ENCODE measurements around the gene HOXC13. TPM values are rescaled to one million over a fixed set of nuclear protein-coding genes. Genes with fewer than 3 reads are reported as not detected.

HOXC13 gene
- total and polyA plus RNA-seq, 9 of the 15 experiments (the other 6 are each of a cell fraction or from before 2014, with no cell fraction given): 0.03 to 0.29 (median 0.17) TPM; not detected in 2

DNA sequence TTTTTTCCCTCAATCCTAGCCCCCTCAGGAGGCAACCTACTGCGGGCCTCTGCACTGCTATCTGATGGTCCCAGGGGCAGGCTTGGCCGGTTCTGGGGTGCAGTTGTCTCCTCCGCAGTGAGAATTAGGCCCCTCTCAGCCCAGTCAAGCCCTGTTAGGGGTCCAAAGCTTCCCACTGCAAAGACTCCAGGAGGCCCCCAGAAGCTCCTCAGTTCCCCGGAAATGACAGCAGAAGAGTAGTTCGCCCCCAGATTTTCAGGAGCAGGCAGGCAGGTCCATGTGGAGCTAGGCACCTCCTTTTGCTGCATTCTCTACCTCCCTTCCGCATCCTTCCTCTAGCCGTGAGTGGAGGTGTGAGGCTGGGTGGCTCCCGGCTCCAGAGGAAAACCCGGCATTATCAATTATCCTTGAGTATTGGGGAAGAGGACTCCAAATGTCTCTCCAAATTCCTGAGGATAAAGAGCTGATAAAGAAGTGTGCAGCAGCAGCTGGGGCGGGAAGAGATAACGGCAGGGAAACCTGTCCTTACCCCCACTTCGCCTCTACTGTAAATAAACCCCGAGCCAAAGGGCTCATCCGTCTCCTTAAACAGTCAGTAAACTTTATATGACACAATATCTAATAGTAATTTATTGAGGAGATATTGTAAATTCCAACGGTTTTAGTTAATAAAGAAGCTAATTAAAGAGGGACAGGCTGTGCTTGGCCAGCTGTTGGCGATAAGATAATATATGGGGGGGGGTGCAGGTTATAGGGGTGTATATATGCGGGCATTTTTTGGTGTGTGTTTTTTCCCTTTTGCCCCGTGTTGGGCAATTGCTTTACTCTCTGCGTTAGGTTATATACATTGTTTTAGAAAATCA, 15.4 kb downstream of the HOXC13 start:
- no peak overlapping the region for H3K4me3 ChIP-seq
- BruUV-seq (replicated peaks): no TSS peak
- no peak overlapping the region for H3K4me2 ChIP-seq (ENCODE audit: insufficient read depth, low read length)
- in situ Hi-C loops (cut with MboI): no loop called here
- H2AFZ ChIP-seq (ENCODE audit: low read depth, low read length): no peak overlapping the region
- WGBS (ENCODE audit: insufficient coverage, low coverage, missing lambda C conversion rate): 7% methylated on average over 18 of the region's 19 CpGs
- H3K27ac ChIP-seq (ENCODE audit: extremely low read depth, low read depth, low read length): no peak overlapping the region
- H3K36me3 ChIP-seq (ENCODE audit: control insufficient read depth, insufficient read depth, low read length): no peaks in the 10 kb centered on the region
- TF ChIP-seq PRMT5 (CRISPR knock-in tag; IDR thresholded peaks at IDR 0.05): no peak
- no peak for TF ChIP-seq SIRT6 (IDR thresholded peaks at IDR 0.05; ENCODE audit: low read depth, low read length)
- TF ChIP-seq, protein P1, sequence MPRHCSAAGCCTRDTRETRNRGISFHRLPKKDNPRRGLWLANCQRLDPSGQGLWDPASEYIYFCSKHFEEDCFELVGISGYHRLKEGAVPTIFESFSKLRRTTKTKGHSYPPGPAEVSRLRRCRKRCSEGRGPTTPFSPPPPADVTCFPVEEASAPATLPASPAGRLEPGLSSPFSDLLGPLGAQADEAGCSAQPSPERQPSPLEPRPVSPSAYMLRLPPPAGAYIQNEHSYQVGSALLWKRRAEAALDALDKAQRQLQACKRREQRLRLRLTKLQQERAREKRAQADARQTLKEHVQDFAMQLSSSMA (CRISPR knock-in tag; IDR thresholded peaks at IDR 0.05): no peak
- TF ChIP-seq, protein P2, sequence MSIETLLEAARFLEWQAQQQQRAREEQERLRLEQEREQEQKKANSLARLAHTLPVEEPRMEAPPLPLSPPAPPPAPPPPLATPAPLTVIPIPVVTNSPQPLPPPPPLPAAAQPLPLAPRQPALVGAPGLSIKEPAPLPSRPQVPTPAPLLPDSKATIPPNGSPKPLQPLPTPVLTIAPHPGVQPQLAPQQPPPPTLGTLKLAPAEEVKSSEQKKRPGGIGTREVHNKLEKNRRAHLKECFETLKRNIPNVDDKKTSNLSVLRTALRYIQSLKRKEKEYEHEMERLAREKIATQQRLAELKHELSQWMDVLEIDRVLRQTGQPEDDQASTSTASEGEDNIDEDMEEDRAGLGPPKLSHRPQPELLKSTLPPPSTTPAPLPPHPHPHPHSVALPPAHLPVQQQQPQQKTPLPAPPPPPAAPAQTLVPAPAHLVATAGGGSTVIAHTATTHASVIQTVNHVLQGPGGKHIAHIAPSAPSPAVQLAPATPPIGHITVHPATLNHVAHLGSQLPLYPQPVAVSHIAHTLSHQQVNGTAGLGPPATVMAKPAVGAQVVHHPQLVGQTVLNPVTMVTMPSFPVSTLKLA (conservative IDR thresholded peaks at IDR 0.05): no peak
- TF ChIP-seq, protein P3, sequence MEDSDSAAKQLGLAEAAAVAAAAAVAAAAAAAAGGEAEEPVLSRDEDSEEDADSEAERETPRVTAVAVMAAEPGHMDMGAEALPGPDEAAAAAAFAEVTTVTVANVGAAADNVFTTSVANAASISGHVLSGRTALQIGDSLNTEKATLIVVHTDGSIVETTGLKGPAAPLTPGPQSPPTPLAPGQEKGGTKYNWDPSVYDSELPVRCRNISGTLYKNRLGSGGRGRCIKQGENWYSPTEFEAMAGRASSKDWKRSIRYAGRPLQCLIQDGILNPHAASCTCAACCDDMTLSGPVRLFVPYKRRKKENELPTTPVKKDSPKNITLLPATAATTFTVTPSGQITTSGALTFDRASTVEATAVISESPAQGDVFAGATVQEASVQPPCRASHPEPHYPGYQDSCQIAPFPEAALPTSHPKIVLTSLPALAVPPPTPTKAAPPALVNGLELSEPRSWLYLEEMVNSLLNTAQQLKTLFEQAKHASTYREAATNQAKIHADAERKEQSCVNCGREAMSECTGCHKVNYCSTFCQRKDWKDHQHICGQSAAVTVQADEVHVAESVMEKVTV (CRISPR knock-in tag; IDR thresholded peaks at IDR 0.05): no peak
- TF ChIP-seq ZNF274 (IDR thresholded peaks at IDR 0.05; ENCODE audit: borderline replicate concordance, low read depth, low read length): no peak
- no peak for TF ChIP-seq FOXJ2 (tag; IDR thresholded peaks at IDR 0.05)
- TF ChIP-seq NR2F6 (CRISPR knock-in tag; IDR thresholded peaks at IDR 0.05): no peak
- peaks cover 61 to 81% of the 10 kb centered on the region in 2 experiments for H3K27me3 ChIP-seq (ENCODE audit: control insufficient read depth in 2 of 2, insufficient read depth in 2 of 2, low read length in 2 of 2)
- intact Hi-C loops (cut with micrococcal nuclease): no loop called here
- POLR2A ChIA-PET: interaction anchor here (0.5 to 1.4 kb wide), 4 partner anchors 10 to 45 kb away, joined by 3 to 6 read pairs (median 3); partner anchors contain the start of gene HOXC13
- CTCF ChIA-PET (ENCODE audit: low intra/inter-chr PET ratio): no interaction called here
- peaks cover 4 to 40% of the 10 kb centered on the region in 2 experiments; a peak in 4 of 5 replicates for H3K4me1 ChIP-seq (replicated peaks in 1 of 2; ENCODE audit: control insufficient read depth in 2 of 2, insufficient read depth in 2 of 2, low read length in 2 of 2)
- H3K9me3 ChIP-seq (replicated peaks; ENCODE audit: control insufficient read depth, insufficient read depth, low read depth, low read length): no peaks in the 10 kb centered on the region
- no peaks in the 10 kb centered on the region for H3K9me1 ChIP-seq (ENCODE audit: control insufficient read depth, insufficient read depth, low read length)
- H3K9ac ChIP-seq (ENCODE audit: insufficient read depth in 1 of 2, low read depth in 2 of 2, low read length in 2 of 2): no peak overlapping the region
- no peak for DNase-seq (ENCODE audit: extremely low read depth in 1 of 4, low spot score in 3 of 4)
- no peak for ATAC-seq
- H3K79me2 ChIP-seq (ENCODE audit: control insufficient read depth, insufficient read depth, low read length): no peaks in the 10 kb centered on the region
- H4K20me1 ChIP-seq (replicated peaks; ENCODE audit: control insufficient read depth, insufficient read depth, low read length): peaks cover 15% of the 10 kb centered on the region
- FAIRE-seq: no peak

Measured in K562 (cell line).